B cell (primary cell): Measurements from ENCODE around the gene PORCN. TPM values are rescaled to one million over a fixed set of nuclear protein-coding genes. Genes with fewer than 3 reads are reported as not detected.

ENCODE experiments used
- ATAC-seq: fragments of 200-7000 bp; cut with Tn5 transposase; one replicate; pipeline ENCODE4 v1.10.0; 2021; ENCODE audit warnings: low read depth, mild to moderate bottlenecking, moderate number of reproducible peaks, moderate library complexity
- CTCF ChIA-PET: fragments of 350-600 bp; sonication (Branson Sonifier 250); formaldehyde crosslinking; loops from one replicate; lab custom pipeline; 2021; ENCODE audit warnings: antibody characterized with exemption, inconsistent platforms; lab: Charles Lee
- POLR2A ChIA-PET: fragments of 350-600 bp; sonication (Branson Sonifier 250); formaldehyde crosslinking; loops from one replicate; lab custom pipeline; 2021; ENCODE audit warnings: antibody characterized with exemption; lab: Charles Lee
- DNase-seq: peaks from one replicate; pipeline ENCODE4 v3.0.0; 2013
- H2AFZ ChIP-seq: 2 replicates; pipeline ENCODE4 v1.6.1; 2012; ENCODE audit warnings: mild to moderate bottlenecking, low read depth, low read length; ENCODE audit not compliant: insufficient read depth, poor library complexity, severe bottlenecking
- H3K27ac ChIP-seq, 2 donors: 1 replicate in 1 of 2; 2 replicates in 1 of 2; pipeline ENCODE4 v1.5.1; 2012 to 2013; ENCODE audit warnings: low read length in 2 of 2, mild to moderate bottlenecking in 2 of 2, moderate library complexity in 1 of 2
- H3K27me3 ChIP-seq, 4 experiments: fragments of 200-600 bp in 1 of 4; sonication (generic) in 1 of 4; replicated peaks in 1 of 4; 1 replicate in 2 of 4; 2 replicates in 2 of 4; pipeline versions ENCODE4 v1.6.1 to v1.7.0; 2013 to 2016; ENCODE audit warnings: low read length in 3 of 4, mild to moderate bottlenecking in 2 of 4, mixed read lengths in 1 of 4, moderate library complexity in 1 of 4; ENCODE audit not compliant: insufficient read depth in 4 of 4, control insufficient read depth in 3 of 4; ENCODE audit errors: control extremely low read depth in 1 of 4
- H3K36me3 ChIP-seq, 2 experiments: replicated peaks in 1 of 2; 1 replicate in 1 of 2; 2 replicates in 1 of 2; pipeline versions ENCODE4 v1.6.1 to v1.7.1; 2013; ENCODE audit warnings: low read length in 1 of 2; ENCODE audit not compliant: insufficient read depth in 2 of 2, control insufficient read depth in 1 of 2; ENCODE audit errors: control extremely low read depth in 1 of 2, extremely low read depth in 1 of 2
- H3K4me1 ChIP-seq, 2 donors: fragments of 200-600 bp in 1 of 2; sonication (generic) in 1 of 2; 1 replicate in 1 of 2; 2 replicates in 1 of 2; pipeline versions ENCODE4 v1.5.1 to v1.6.1; 2013 to 2017; ENCODE audit warnings: low read length in 2 of 2; ENCODE audit not compliant: control insufficient read depth in 2 of 2, insufficient read depth in 2 of 2
- H3K4me2 ChIP-seq: replicated peaks from 2 replicates; pipeline ENCODE3; 2012; ENCODE audit warnings: mild to moderate bottlenecking, low read depth, low read length; ENCODE audit not compliant: poor library complexity, severe bottlenecking
- H3K4me3 ChIP-seq, 5 experiments: fragments of 200-600 bp in 1 of 5; sonication (generic) in 1 of 5; 1 replicate in 3 of 5; 2 replicates in 2 of 5; pipeline versions ENCODE4 v1.5.1 to v1.7.0; 2011 to 2016; ENCODE audit warnings: low read length in 4 of 5, mild to moderate bottlenecking in 4 of 5, low read depth in 2 of 5, control low read depth in 1 of 5, moderate library complexity in 1 of 5; ENCODE audit not compliant: insufficient read depth in 1 of 5; ENCODE audit errors: control extremely low read depth in 1 of 5, extremely low read depth in 1 of 5
- H3K79me2 ChIP-seq: fragments of 200-600 bp; sonication (generic); one replicate; pipeline ENCODE4 v1.6.0; 2016; ENCODE audit warnings: low read length; ENCODE audit not compliant: control insufficient read depth, insufficient read depth
- H3K9ac ChIP-seq: fragments of 200-600 bp; sonication (generic); 2 replicates; pipeline ENCODE4 v1.6.1; 2017; ENCODE audit warnings: mild to moderate bottlenecking, low read length, moderate library complexity
- H3K9me3 ChIP-seq, 3 donors: one replicate each; pipeline versions ENCODE4 v1.6.1 to v1.7.1; 2013; ENCODE audit warnings: low read length in 2 of 3; ENCODE audit not compliant: control insufficient read depth in 2 of 3, insufficient read depth in 1 of 3; ENCODE audit errors: control extremely low read depth in 1 of 3
- H4K20me1 ChIP-seq: 2 replicates; pipeline ENCODE4 v1.6.0; 2012; ENCODE audit warnings: mild to moderate bottlenecking, low read length; ENCODE audit not compliant: insufficient read depth, control insufficient read depth, poor library complexity, severe bottlenecking
- H3K27ac Mint-ChIP-seq: one replicate; pipeline ENCODE4 v1.8.0; 2021; ENCODE audit warnings: mixed read lengths
- H3K27me3 Mint-ChIP-seq: one replicate; pipeline ENCODE4 v1.8.0; 2021; ENCODE audit warnings: mixed read lengths
- H3K4me1 Mint-ChIP-seq: one replicate; pipeline ENCODE4 v1.8.0; 2021; ENCODE audit warnings: mixed read lengths
- H3K4me3 Mint-ChIP-seq: one replicate; pipeline ENCODE4 v1.8.0; 2021; ENCODE audit warnings: mixed read lengths
- H3K9me3 Mint-ChIP-seq: one replicate; pipeline ENCODE4 v1.8.0; 2022; ENCODE audit warnings: mixed read lengths; ENCODE audit not compliant: insufficient read depth
- EZH2 ChIP-seq: IDR thresholded peaks from 2 replicates; pipeline ENCODE4 v1.6.1; 2012; ENCODE audit warnings: borderline replicate concordance, low read depth, mild to moderate bottlenecking, moderate library complexity, low read length; ENCODE audit not compliant: insufficient read depth, poor library complexity, severe bottlenecking
- WGBS: methylation state at CpG from one replicate; pipeline ENCODE4 v1.1.5; 2013; ENCODE audit warnings: missing lambda C conversion rate; ENCODE audit not compliant: insufficient coverage; 5-methylcytosine and 5-hydroxymethylcytosine counted together
- intact Hi-C: fragments of 100-400 bp; cut with micrococcal nuclease; formaldehyde crosslinking; loops from one replicate; pipeline ENCODE4 v1.10.0; 2022
- polyA plus RNA-seq: library from polyadenylated mRNA; depleted of rRNA; stranded (reverse); fragments of >200 nt; gene quantifications from 2 replicates; pipeline ENCODE4 v1.2.3, GENCODE V29; 2012
- total RNA-seq, 2 donors: library from RNA; stranded (reverse); fragments of 120-200 nt in 1 of 2; gene quantifications; 1 replicate in 1 of 2; 2 replicates in 1 of 2; pipeline versions ENCODE4 v1.2.3 to v1.2.4, GENCODE V29; 2013 to 2022
- TF ChIP-seq, protein P1 (sequence below): fragments of 200-600 bp; IDR thresholded peaks from one replicate; pipeline ENCODE4 v1.8.0; 2022; ENCODE audit warnings: antibody characterized with exemption, mild to moderate bottlenecking

PORCN gene
- total and polyA plus RNA-seq, 2 donors (not counting 1 experiment from before 2014, with no cell fraction given) = 12.8 to 18.5 TPM

DNA sequence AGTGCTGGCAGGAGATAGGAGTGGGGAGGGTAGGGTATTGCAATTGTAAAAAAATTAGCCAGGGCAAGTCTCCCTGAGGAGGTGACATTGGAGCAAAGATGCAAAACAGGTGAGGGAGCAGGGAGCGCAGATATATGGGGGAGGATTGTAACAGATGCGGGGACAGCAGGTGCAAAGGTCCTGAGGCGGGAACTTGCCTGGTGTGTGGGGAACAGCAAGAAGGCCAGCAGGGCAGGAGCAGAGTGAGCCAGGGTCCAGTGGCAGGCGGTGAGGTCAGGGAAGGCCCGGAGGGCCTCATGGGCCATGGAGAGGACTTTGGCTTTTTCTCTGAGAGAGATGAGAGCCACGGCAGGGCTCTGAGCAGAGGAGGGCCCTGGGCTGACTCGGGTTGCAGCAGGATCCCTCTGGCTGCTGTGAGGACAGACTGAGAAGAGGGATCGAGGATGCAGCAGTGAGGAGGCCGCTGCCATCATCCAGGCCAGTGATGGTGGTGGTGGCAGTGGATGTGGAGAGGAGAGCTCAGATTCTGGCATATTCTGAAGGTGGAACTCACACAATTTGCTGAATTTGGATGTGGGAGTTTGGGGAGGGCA lies 6.2 kb downstream of the PORCN start:
- WGBS = 97% methylated on average over 4 of the region's 9 CpGs
- ChIA-PET POLR2A (no interaction called here), CTCF (interaction anchor here (0.6 kb wide), 1 partner anchor 1967 kb away, joined by 3 read pairs; no protein-coding TSS in a partner anchor)
- intact Hi-C loops = no loop called here
- Histone ChIP-seq H3K27ac (no peak overlapping the region), H3K4me2 (no peak overlapping the region), H3K79me2 (no peaks in the 10 kb centered on the region), H3K9me3 (no peaks in the 10 kb centered on the region), H3K27me3 (no peaks in the 10 kb centered on the region), H3K4me1 (no peaks in the 10 kb centered on the region), H3K36me3 (no peaks in the 10 kb centered on the region), H3K9ac (no peak overlapping the region), H2AFZ (no peak overlapping the region), H3K4me3 (no peak overlapping the region), H4K20me1 (no peaks in the 10 kb centered on the region)
- TF ChIP-seq, protein P1, sequence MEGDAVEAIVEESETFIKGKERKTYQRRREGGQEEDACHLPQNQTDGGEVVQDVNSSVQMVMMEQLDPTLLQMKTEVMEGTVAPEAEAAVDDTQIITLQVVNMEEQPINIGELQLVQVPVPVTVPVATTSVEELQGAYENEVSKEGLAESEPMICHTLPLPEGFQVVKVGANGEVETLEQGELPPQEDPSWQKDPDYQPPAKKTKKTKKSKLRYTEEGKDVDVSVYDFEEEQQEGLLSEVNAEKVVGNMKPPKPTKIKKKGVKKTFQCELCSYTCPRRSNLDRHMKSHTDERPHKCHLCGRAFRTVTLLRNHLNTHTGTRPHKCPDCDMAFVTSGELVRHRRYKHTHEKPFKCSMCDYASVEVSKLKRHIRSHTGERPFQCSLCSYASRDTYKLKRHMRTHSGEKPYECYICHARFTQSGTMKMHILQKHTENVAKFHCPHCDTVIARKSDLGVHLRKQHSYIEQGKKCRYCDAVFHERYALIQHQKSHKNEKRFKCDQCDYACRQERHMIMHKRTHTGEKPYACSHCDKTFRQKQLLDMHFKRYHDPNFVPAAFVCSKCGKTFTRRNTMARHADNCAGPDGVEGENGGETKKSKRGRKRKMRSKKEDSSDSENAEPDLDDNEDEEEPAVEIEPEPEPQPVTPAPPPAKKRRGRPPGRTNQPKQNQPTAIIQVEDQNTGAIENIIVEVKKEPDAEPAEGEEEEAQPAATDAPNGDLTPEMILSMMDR = no peak
- TF ChIP-seq EZH2 = no peak
- Mint-ChIP-seq H3K4me1 (peaks cover 1% of the 10 kb centered on the region), H3K4me3 (no peak overlapping the region), H3K27ac (no peak overlapping the region), H3K9me3 (no peaks in the 10 kb centered on the region), H3K27me3 (no peaks in the 10 kb centered on the region)
- ATAC-seq (no peak), DNase-seq (no peak)

- POLR2A ChIA-PET = no interaction called here
- H3K27me3 ChIP-seq = no peaks in the 10 kb centered on the region
- Mint-ChIP-seq H3K4me1 (peaks cover 3% of the 10 kb centered on the region), H3K27ac (no peak overlapping the region), H3K27me3 (no peaks in the 10 kb centered on the region), H3K4me3 (no peak overlapping the region), H3K9me3 (no peaks in the 10 kb centered on the region)
- H3K79me2 ChIP-seq = no peaks in the 10 kb centered on the region
- H3K36me3 ChIP-seq = no peaks in the 10 kb centered on the region
- TF ChIP-seq, protein P1 = no peak
- TF ChIP-seq EZH2 = no peak
- intact Hi-C loops = no loop called here
- 99% methylated on average over 7 of the region's 10 CpGs for WGBS
- H2AFZ ChIP-seq = no peak overlapping the region
- DNase-seq = no peak
- no peak for ATAC-seq
- no peak overlapping the region for H3K9ac ChIP-seq
- H3K27ac ChIP-seq = no peak overlapping the region
- CTCF ChIA-PET = no interaction called here
- no peaks in the 10 kb centered on the region for H4K20me1 ChIP-seq
- no peak overlapping the region for H3K4me3 ChIP-seq
- no peak overlapping the region for H3K4me2 ChIP-seq
- H3K9me3 ChIP-seq = no peaks in the 10 kb centered on the region
- peaks cover 5% of the 10 kb centered on the region in 2 donors for H3K4me1 ChIP-seq
Observed at GRCh38 chrX:48515842-48516241, 7.0 kb downstream of the PORCN start.
